AG04450 (cell line): ENCODE data around the gene NRCAM. TPM values are rescaled to one million over a fixed set of nuclear protein-coding genes. Genes with fewer than 3 reads are reported as not detected.

ENCODE experiments used
- CTCF ChIA-PET: fragments of 300-600, 350-600 bp; formaldehyde crosslinking; extraction: SDS; loops from one replicate; lab custom pipeline; 2022; ENCODE audit warnings: antibody characterized with exemption, inconsistent platforms; lab: Charles Lee
- POLR2A ChIA-PET: fragments of 350-600 bp; formaldehyde crosslinking; extraction: SDS; loops from one replicate; lab custom pipeline; 2021; ENCODE audit warnings: antibody characterized with exemption, inconsistent platforms; lab: Yijun Ruan, JAX
- DNase-seq: peaks from one replicate; pipeline ENCODE4 v3.0.0-alpha.2; 2011; ENCODE audit warnings: low read depth, low spot score
- H3K27ac ChIP-seq: one replicate; pipeline ENCODE4 v1.5.1; 2012; ENCODE audit warnings: low read depth, low read length, control low read depth
- H3K27me3 ChIP-seq: one replicate; pipeline ENCODE4 v1.6.0; 2012; ENCODE audit warnings: low read length; ENCODE audit not compliant: control insufficient read depth, insufficient read depth
- H3K4me3 ChIP-seq: 2 replicates; pipeline ENCODE4 v1.5.1; 2011; ENCODE audit warnings: mild to moderate bottlenecking, low read depth, low read length, control low read depth
- H3K9me3 ChIP-seq: 2 replicates; pipeline ENCODE4 v1.5.1; 2012; ENCODE audit warnings: low read length; ENCODE audit not compliant: control insufficient read depth, insufficient read depth
- polyA plus RNA-seq: library from polyadenylated mRNA; depleted of rRNA; stranded (reverse); fragments of >200 nt; gene quantifications from 2 replicates; pipeline ENCODE4 v1.2.3, GENCODE V29; 2011
- TF ChIP-seq, protein P1 (sequence below): IDR thresholded peaks from 2 replicates; pipeline ENCODE4 v1.5.1; 2011; ENCODE audit warnings: low read depth, low read length, control low read depth, inconsistent platforms

Gene NRCAM
- polyA plus RNA-seq, 1 experiment = 0.66 TPM

DNA sequence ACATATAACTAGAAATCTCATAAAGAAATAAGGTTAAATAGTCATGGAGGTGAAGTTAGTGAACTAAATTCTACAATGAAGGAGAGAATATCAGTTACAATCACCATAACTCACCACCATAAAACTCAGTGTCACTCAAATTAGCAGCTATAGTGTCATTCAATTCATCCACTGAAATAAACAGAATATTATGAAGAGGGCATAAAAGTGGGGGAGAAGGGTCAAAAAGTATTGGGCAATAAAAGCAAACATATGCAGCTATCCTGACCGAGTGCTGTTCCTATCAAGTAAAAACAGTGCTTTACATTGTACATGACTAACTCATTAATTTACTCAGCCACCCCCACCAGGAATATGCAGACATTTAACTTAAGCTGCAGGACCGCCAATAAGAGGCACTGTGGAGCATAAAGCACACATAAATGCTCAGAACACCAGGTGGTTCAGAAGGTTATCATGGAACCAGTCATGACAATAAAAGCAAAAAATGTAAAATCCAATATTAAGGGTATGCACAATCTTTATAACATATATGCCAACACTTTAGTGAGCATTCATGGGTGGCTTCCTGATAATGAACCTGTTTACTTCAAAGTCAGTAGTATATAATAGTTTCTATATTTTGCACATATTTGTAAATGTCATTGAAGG is 230.6 kb downstream of the NRCAM start:
- ChIA-PET CTCF (interaction anchor here (0.6 kb wide), 1 partner anchor 433 kb away, joined by 3 read pairs; no protein-coding TSS in a partner anchor), POLR2A (no interaction called here)
- Histone ChIP-seq H3K27me3 (no peaks in the 10 kb centered on the region), H3K4me3 (no peak overlapping the region), H3K27ac (no peak overlapping the region), H3K9me3 (no peaks in the 10 kb centered on the region)
- DNase-seq = no peak
- TF ChIP-seq, protein P1, sequence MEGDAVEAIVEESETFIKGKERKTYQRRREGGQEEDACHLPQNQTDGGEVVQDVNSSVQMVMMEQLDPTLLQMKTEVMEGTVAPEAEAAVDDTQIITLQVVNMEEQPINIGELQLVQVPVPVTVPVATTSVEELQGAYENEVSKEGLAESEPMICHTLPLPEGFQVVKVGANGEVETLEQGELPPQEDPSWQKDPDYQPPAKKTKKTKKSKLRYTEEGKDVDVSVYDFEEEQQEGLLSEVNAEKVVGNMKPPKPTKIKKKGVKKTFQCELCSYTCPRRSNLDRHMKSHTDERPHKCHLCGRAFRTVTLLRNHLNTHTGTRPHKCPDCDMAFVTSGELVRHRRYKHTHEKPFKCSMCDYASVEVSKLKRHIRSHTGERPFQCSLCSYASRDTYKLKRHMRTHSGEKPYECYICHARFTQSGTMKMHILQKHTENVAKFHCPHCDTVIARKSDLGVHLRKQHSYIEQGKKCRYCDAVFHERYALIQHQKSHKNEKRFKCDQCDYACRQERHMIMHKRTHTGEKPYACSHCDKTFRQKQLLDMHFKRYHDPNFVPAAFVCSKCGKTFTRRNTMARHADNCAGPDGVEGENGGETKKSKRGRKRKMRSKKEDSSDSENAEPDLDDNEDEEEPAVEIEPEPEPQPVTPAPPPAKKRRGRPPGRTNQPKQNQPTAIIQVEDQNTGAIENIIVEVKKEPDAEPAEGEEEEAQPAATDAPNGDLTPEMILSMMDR = no peak

GRCh38 chr7:108224387-108224786 is 231.8 kb downstream of the NRCAM start:
- no peak for DNase-seq
- TF ChIP-seq, protein P1 = no peak
- Histone ChIP-seq H3K4me3 (no peak overlapping the region), H3K27me3 (no peaks in the 10 kb centered on the region), H3K27ac (no peak overlapping the region), H3K9me3 (no peaks in the 10 kb centered on the region)
- ChIA-PET CTCF (interaction anchor here (0.5 kb wide), 1 partner anchor 283 kb away, joined by 10 read pairs; no protein-coding TSS in a partner anchor), POLR2A (no interaction called here)

- DNase-seq = no peak
- Histone ChIP-seq H3K27me3 (no peaks in the 10 kb centered on the region), H3K4me3 (no peak overlapping the region), H3K9me3 (no peaks in the 10 kb centered on the region), H3K27ac (no peak overlapping the region)
- CTCF ChIA-PET = interaction anchor here (0.9 kb wide), 1 partner anchor 41 kb away, joined by 3 read pairs; no protein-coding TSS in a partner anchor
- POLR2A ChIA-PET = no interaction called here
- TF ChIP-seq, protein P1 = peak; percentile 18
Observed at GRCh38 chr7:108222236-108222892, 233.9 kb downstream of the NRCAM start.

- peaks cover 4% of the 10 kb centered on the region for H3K9me3 ChIP-seq
- peak overlapping the region; percentile 31 for H3K27ac ChIP-seq
- no peak overlapping the region for H3K4me3 ChIP-seq
- ChIA-PET POLR2A (no interaction called here), CTCF (no interaction called here)
- no peak for DNase-seq
- TF ChIP-seq, protein P1 = no peak
- no peaks in the 10 kb centered on the region for H3K27me3 ChIP-seq
Observed at GRCh38 chr7:108211382-108212201, 244.6 kb downstream of the NRCAM start.
